DMS153 (cell line): ENCODE results near the gene VPS35.
A peak's percentile ranks its signal among the peaks of the same experiment; 100 is the strongest.
"Not testable (repeated sequence)": the region's sequence is repeated elsewhere in the genome, so short reads cannot be mapped to it uniquely, and the experiment has no call there.

Experiments used
- DNase-seq: peaks from one replicate; lab custom pipeline; 2025; lab: John Stamatoyannopoulos, UW

The VPS35 gene

GRCh38 chr16:46712911-46713310 lies 23.9 kb upstream of the VPS35 start:
- DNase-seq = no peak

DNA sequence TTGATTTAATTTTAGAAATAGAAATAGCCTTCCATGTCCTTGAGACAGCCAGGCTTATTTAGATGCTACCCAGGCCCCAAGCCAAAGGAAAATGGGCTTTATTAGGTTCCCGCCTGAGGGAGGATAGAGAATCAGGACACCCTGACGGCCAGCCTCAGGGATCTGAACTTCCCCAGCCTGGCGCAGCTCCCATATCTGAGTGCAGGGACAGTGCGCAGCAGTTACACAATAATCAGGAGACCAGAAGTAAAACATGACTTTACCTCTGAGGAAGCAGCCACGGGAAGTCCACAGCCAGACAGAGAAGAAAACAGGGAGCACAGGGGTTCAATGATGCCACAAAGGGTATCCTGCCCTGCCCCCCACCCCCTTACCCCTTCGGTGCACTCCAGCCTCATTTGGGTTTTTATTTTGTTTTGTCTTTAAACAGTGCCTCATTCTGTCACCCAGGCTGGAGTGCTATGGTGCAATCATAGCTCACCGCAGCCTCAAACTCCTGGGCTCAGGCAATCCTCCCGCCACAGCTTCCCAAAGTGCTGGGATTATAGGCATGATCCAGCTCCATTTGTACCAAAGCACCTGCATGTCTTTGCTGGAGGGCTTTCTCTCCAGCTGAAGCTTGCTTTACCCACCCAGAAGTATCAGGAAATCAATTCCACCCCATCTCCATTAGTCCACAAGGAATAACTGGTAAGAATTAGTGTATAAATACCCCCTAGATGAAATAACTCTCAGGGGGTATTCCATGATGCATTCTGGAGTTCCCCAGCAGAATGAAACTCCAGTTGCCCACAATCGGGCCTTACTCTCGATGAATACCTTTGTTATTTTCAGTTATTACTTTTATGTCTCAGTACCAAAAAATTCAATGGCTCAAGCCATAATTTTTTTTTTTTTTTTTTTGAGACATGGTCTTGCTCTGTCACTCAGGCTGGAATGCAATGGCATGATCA lies 22.4 kb upstream of the VPS35 start:
- DNase-seq = no peak

DNA sequence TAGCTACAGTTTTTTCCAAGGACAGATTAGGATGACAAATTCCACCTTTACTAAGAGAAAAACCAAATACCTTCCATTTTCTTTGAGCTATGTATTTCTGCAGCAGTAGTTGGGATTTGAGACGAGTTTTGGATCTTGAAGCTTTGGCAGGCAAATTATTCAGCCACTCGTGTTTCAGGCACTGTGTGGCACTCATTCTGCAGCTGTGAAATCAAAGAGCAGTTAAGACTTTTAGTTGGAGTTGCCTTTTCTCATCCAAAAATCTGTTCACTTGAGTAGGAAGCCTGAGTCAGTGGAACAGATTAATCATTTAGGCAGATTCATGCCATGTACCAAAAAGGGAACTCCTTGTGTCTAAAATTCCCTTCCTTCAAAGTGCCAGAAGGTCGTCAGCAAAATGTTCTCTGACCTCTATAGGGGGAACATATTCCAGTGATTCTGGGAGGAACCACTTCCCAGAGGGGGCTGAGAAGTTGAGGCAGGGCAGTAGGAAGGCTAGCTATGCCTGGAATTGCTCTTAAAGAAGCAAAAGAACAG lies 20.6 kb upstream of the VPS35 start:
- DNase-seq = no peak

GRCh38 chr16:46706642-46707041 lies 17.7 kb upstream of the VPS35 start:
- DNase-seq = no peak

GRCh38 chr16:46702030-46702429 lies 13.1 kb upstream of the VPS35 start:
- no peak for DNase-seq

DNA sequence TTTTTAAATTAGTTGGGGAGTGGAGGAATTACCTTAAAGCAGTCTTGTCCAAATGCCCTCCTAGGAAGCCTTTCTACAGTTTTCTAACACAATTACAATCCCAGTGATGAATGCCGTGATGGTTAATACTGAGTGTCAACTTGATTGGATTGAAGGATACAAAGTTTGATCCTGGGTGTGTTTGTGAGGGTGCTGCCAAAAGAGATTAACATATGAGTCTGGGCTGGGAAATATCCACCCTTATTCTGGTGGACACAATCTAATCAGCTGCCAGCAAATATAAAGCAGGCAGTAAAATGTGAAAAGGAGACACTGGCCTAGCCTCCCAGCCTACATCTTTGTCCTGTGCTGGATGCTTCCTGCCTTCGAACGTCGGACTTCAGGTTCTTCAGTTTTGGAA lies 12.6 kb upstream of the VPS35 start:
- DNase-seq = no peak

- no peak for DNase-seq
Measured at GRCh38 chr16:46700048-46700447, 11.1 kb upstream of the VPS35 start.

- DNase-seq = no peak
Measured at GRCh38 chr16:46696957-46697356, 8.0 kb upstream of the VPS35 start.

DNA sequence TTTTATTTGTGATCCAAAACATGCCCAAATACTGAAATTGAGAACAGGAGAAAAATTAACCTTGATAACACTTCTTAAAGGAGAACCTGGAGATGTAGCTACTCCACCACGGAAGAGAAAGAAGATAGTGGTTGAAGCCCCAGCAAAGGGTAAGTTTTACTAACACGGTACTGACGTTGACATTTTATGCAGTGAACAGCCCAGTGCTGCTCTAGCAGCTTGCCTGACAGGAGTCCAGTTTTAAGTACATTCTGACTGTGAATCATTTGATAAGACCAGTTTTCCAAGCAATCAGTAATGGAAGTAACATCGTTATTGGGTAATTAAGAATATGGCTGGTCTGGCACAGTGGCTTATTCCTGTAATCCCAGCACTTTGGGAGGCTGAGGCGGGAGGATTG lies 7.0 kb upstream of the VPS35 start:
- no peak for DNase-seq

- no peak for DNase-seq
Measured at GRCh38 chr16:46693598-46693997, 4.6 kb upstream of the VPS35 start.

- no peak for DNase-seq
Measured at GRCh38 chr16:46691726-46692125, 2.7 kb upstream of the VPS35 start.

- no peak for DNase-seq
Measured at GRCh38 chr16:46690281-46691178, 1.6 kb upstream of the VPS35 start.

DNA sequence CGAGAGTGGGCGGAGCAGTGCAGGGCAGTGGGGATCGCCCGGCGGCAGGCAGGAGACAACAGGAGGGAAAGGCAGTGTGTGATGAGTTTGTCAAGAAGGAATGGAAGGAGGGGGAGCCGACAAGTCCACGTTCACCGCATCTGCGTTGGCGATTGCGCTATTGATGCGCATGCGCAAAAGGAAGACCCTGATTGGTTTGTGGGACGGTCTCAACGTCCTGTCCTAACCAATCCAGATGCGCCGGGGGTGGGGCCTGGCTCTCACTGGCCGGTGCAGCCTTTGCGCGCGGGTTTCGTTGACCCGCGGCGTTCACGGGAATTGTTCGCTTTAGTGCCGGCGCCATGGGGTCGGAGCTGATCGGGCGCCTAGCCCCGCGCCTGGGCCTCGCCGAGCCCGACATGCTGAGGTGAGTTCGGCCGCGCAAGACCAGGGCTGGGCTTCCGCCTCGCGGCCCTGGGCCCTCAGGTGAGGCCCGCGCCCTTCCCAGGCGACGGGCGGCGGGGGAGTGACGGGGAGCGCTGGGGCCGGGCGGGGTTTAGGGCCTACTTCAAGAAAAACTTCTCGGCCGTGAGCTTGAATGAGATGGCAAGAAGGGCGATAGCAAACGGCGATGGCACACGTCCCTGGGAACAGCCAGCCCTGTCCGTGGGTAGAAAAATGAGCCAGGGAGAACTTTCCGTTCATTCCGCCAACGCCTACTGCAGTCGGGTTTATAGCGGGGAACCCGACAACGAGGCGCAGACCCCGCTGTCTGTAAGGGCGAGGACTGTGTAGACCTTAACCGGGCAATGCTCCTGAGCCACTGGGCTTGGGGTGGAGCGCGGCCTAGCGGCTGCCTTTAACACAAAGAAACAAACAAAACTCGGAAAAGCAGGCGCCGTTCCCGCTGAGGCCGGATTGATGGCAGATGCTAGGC lies 645 bp upstream of the VPS35 start, which contains the start of gene ORC6:
Gene ORC6, plus strand, starts transcription at position 295 of the 916 bp plus-strand sequence. Its CDS starts 47 bp downstream, at position 342.
- DNase-seq = peak; percentile 70

GRCh38 chr16:46688101-46688653 lies 801 bp downstream of the VPS35 start:
- no peak for DNase-seq

- no peak for DNase-seq
Measured at GRCh38 chr16:46687486-46687885, 1.5 kb downstream of the VPS35 start.

GRCh38 chr16:46686815-46687473 lies 2.0 kb downstream of the VPS35 start:
- DNase-seq = no peak

DNA sequence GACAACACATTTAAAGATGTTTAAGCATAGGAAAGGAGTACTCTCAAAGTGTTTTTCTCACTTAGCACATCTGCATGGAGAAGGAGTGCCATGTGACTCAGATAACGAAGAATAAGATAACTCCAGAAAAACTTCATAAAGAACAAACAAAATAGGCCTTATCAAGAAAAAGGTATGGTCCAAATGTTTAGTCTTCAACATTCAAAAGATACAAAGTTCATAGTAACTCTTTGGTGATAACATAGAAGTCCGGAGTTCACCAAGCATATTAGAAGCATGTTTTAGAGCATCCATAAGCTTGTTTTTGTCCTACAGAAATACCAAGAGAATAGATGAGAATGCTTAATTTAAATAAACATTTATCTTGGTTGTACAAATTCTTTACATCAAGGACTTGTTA lies 7.1 kb downstream of the VPS35 start:
- not testable (repeated sequence) for DNase-seq

DNA sequence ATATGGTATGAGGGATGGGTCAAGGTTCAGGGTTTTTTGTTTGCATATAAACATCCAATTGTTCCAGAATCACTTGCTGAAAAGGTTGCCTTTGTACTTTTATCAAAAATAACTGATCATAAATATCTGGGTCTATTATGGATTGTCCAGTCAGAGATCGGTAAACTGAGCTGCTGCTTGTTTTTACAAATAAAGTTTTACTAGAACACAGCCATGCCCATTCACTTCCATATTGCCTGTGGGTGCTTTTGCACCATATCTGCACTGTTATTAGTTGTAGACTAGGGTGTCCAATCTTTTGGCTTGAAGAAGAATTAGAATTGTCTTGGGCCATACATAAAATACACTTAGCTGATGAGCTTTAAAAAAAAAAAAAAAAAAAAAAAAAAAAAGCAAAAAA lies 11.0 kb downstream of the VPS35 start:
- not testable (repeated sequence) for DNase-seq

DNA sequence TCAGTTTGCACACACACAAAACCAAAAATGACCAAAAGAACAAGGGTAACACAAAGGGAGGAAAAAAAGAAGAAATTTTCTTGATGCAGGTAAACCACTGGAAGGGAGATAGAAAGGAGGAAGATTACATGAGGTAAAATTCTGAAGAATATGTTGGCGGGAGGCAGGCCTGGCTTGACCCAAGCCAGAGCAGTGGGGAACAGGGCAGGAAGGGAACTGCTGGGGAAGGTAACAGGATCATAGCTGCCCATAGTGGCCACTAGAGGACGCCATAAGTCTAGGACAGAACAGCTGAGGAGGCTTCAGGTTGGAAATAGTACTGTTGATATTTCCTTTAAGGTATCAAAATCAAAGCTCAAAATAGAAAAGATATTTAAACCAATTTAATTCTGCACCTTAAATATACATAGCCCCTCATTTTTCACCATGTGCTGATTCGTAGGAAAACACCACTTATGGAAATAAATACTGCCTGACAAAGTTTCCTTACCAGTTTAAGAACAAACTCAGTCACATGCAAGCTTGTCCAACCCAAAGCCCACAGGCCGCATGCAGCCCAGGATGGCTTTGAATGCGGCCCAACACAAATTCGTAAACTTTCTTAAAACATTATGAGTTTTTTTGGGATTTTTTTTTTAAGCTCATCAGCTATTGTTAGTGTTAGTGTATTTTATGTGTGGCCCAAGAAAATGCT lies 15.5 kb downstream of the VPS35 start:
- DNase-seq = peak; percentile 17

DNA sequence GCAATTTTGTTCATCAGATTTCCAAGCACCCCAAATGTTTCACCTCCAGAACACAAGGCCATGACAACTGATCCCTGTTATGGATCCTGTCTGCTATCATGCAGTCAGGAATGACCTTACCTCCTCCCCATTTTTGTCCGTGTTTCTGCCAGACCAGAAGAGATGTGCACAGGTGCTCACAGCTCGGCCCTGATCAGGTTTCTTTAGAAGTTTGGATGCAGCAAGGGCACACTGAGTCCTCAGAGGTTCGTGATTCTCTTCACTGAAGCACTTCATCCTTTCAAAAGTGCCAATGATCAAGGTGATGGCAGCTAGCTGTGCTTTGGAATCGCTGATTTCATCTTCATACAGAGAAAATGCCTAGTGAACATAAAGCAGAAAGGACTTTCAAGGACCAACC lies 26.9 kb downstream of the VPS35 start:
- no peak for DNase-seq
